Breast epithelium (tissue), 4 donors: ENCODE data around the gene SLC36A1. TPM values are rescaled to one million over a fixed set of nuclear protein-coding genes. Genes with fewer than 3 reads are reported as not detected.

Experiments used
- DNase-seq, 2 donors: peaks; one replicate each; pipeline ENCODE4 v3.0.0-alpha.2; 2019; ENCODE audit warnings: low spot score in 2 of 2
- H3K27ac ChIP-seq, 2 donors: fragments of 200-600 bp; sonication (generic) in 1 of 2; one replicate each; pipeline ENCODE4 v1.5.1; 2016 to 2019; ENCODE audit warnings: mild to moderate bottlenecking in 1 of 2
- H3K27me3 ChIP-seq, 2 donors: fragments of 200-600 bp; sonication (generic) in 1 of 2; one replicate each; pipeline versions ENCODE4 v1.5.1 to v1.6.0; 2017 to 2019; ENCODE audit warnings: control low read depth in 1 of 2, mild to moderate bottlenecking in 1 of 2
- H3K36me3 ChIP-seq: fragments of 200-600 bp; one replicate; pipeline ENCODE4 v1.5.1; 2019
- H3K4me1 ChIP-seq, 2 donors: fragments of 200-600 bp; sonication (generic); one replicate each; pipeline ENCODE4 v1.5.1; 2016 to 2019; ENCODE audit warnings: control low read depth in 1 of 2
- H3K4me3 ChIP-seq, 3 donors: fragments of 200-600 bp; sonication (generic); 1 replicate in 2 of 3; 2 replicates in 1 of 3; pipeline ENCODE4 v1.5.1; 2016 to 2019; ENCODE audit warnings: mild to moderate bottlenecking in 3 of 3, moderate library complexity in 2 of 3
- H3K9me3 ChIP-seq, 2 donors: fragments of 200-600 bp; sonication (generic) in 1 of 2; one replicate each; pipeline ENCODE4 v1.5.1; 2016 to 2019; ENCODE audit warnings: control low read depth in 1 of 2
- POLR2A ChIP-seq: fragments of 450-650 bp; IDR thresholded peaks from one replicate; pipeline ENCODE4 v1.6.1; 2016; ENCODE audit warnings: antibody characterized with exemption, mild to moderate bottlenecking, moderate library complexity
- POLR2AphosphoS5 ChIP-seq, 3 donors: sonication (generic); formaldehyde crosslinking; IDR thresholded peaks; one replicate each; pipeline ENCODE4 v1.6.1; 2017; ENCODE audit warnings: antibody characterized with exemption in 3 of 3
- intact Hi-C: fragments of 100-400 bp; cut with DNase I; formaldehyde crosslinking; loops from one replicate; pipeline ENCODE4 v1.15.1; 2023; ENCODE audit warnings: low total_unique reads
- total RNA-seq, 3 donors: library from RNA; depleted of rRNA; stranded (reverse); fragments of >200 nt; gene quantifications; one replicate each; pipeline ENCODE4 v1.1.0, GENCODE V29; 2016
- TF ChIP-seq, protein P1 (sequence below), 3 donors: fragments of 450-650 bp; IDR thresholded peaks; one replicate each; pipeline ENCODE4 v1.5.1; 2016 to 2017; ENCODE audit warnings: antibody characterized with exemption in 3 of 3, mild to moderate bottlenecking in 3 of 3, moderate library complexity in 3 of 3

Gene SLC36A1
- total RNA-seq: 10 to 100 TPM; 10.8 to 14.1 (median 11.4) TPM

DNA sequence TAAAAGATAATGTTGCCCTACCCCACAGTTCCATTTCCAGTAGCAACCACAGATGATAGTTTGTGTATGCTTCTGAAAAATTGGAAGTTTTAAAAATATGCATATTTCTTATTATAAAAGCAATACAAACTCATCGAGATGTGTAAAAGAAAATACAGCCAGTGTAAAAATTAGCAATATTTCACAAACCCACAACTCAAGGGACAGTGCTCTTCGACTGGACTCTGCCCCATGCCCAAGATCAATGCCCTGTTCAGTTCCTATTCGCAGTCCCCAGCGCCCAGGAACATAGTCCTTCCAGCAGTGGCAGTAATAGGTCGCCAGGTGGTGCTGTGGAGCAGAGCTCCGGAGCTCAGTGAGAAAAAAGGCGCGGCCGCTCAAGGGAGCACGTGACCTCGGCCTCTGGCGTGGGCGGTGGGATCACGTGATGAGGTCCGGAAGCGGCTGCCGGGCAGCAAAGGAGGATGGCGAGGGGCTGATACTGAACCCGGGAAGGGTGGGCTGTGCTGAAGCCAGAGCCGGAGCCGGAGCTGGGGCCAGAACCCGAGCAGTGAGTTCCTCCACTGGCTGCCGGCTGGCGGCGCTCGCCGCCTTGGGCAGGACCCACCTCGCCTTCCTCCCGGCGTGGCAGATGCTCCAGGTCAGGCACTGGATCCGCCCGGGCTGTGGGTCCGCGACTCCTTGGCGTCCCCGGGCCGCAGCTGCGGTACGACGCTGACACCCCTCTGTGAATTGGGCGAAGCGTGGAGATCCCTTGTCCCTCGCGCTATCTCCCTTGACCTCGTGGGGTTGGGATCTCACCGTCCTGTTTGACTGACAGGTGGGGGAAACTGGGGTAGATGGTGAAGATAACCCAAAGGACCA lies at the start of gene SLC36A1:
Gene SLC36A1, plus strand, starts transcription at position 430 of the 864 bp plus-strand sequence. CDS start 11,190 bp downstream, outside the sequence.
- peak; percentile 90 to 92 for DNase-seq
- H3K36me3 ChIP-seq: no peaks in the 10 kb centered on the region
- H3K27ac ChIP-seq: peak within 1 kb of the TSS; percentile 65 to 67
- no peaks in the 10 kb centered on the region for H3K4me1 ChIP-seq
- intact Hi-C loops: loop anchor here (5.0 to 10.0 kb wide), 2 partner anchors 47 to 210 kb away; no protein-coding TSS in a partner anchor
- H3K4me3 ChIP-seq: peak within 1 kb of the TSS; percentile 61 to 71 (median 65)
- TF ChIP-seq, protein P1, sequence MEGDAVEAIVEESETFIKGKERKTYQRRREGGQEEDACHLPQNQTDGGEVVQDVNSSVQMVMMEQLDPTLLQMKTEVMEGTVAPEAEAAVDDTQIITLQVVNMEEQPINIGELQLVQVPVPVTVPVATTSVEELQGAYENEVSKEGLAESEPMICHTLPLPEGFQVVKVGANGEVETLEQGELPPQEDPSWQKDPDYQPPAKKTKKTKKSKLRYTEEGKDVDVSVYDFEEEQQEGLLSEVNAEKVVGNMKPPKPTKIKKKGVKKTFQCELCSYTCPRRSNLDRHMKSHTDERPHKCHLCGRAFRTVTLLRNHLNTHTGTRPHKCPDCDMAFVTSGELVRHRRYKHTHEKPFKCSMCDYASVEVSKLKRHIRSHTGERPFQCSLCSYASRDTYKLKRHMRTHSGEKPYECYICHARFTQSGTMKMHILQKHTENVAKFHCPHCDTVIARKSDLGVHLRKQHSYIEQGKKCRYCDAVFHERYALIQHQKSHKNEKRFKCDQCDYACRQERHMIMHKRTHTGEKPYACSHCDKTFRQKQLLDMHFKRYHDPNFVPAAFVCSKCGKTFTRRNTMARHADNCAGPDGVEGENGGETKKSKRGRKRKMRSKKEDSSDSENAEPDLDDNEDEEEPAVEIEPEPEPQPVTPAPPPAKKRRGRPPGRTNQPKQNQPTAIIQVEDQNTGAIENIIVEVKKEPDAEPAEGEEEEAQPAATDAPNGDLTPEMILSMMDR (IDR thresholded peaks at IDR 0.05): peak; percentile 92 to 95 (median 93)
- TF ChIP-seq POLR2AphosphoS5 (IDR thresholded peaks at IDR 0.05): peak; percentile 64 to 79 (median 71)
- TF ChIP-seq POLR2A: no peak
- no peaks in the 10 kb centered on the region for H3K9me3 ChIP-seq
- no peaks in the 10 kb centered on the region for H3K27me3 ChIP-seq

DNA sequence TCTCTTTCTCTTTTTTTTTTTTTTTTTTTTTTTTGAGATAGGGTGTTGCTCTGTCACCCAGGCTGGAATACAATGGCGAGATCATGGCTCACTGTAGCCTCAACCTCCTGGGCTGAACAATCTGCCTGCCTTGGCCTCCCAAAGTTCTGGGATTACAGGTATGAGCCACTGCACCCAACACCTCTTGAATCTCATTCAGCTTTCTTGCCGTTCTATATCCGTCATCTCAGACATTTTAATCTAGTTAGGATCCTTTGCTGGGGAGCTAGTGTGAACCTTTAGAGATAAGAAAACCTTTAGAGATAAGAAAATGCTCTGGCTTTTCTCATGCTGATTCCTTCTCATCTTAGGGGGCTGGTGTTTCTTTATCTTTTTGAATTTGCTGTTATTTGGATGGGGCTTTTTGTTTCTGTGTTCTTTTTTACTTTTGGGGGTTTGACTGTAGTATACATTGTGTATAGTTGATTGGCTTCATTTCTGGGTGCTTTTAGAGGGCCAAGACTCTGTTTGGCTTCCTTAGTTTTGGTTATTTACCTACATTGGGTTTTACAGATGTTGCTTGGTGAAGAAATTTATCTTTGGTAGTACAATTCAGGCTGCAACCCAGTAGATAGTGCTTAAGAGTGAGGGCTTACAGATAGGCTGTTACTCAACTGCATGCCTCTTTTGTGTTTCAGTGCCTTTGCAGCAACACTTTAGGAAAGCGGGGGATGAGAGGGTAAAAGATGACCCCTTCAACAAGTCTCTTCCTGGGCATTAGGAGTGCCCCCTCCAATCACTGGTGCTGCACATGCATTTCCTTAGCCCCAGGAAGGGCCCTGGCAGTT lies 41.9 kb upstream of the SLC36A1 start:
- no peak overlapping the region for H3K27ac ChIP-seq
- no peak overlapping the region for H3K4me3 ChIP-seq
- DNase-seq: no peak
- intact Hi-C loops: no loop called here
- TF ChIP-seq, protein P1 (IDR thresholded peaks at IDR 0.05): no peak
- no peaks in the 10 kb centered on the region for H3K36me3 ChIP-seq
- H3K27me3 ChIP-seq: no peaks in the 10 kb centered on the region
- no peaks in the 10 kb centered on the region for H3K9me3 ChIP-seq
- H3K4me1 ChIP-seq: no peaks in the 10 kb centered on the region

DNA sequence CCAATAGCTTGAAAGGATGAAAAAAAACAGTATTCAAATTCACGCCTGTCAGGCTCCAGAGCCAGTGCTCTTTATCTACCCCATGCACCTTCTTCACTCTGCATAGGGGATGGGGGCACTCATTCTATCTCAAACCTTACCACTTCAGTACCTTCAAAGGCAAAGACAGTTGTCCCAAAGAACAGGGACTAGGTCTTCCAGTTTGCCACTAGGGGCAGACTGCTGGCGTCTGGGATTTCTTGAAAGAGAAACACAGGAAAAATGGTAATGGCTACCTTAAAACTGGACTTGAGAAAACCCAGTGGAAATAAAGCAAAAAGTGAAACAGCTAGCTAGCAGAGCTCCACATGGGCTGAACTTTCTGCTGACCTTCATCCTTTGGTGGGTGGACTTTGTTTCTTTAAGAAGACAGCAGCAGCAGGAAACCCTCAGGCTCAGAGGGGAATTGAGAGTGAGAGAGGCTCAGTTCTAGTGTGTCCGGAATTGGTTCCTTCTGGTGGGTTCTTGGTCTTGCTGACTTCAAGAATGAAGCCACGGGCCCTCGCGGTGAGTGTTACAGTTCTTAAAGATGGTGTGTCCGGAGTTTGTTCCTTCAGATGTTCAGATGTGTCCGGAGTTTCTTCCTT lies 41.0 kb upstream of the SLC36A1 start:
- H3K27me3 ChIP-seq: no peaks in the 10 kb centered on the region
- no peaks in the 10 kb centered on the region for H3K36me3 ChIP-seq
- TF ChIP-seq POLR2A: no peak
- TF ChIP-seq, protein P1 (IDR thresholded peaks at IDR 0.05): no peak
- no peak for TF ChIP-seq POLR2AphosphoS5 (IDR thresholded peaks at IDR 0.05)
- no peak overlapping the region for H3K27ac ChIP-seq
- H3K4me1 ChIP-seq: no peaks in the 10 kb centered on the region
- no peak overlapping the region for H3K4me3 ChIP-seq
- intact Hi-C loops: no loop called here
- no peaks in the 10 kb centered on the region for H3K9me3 ChIP-seq
- DNase-seq: no peak

DNA sequence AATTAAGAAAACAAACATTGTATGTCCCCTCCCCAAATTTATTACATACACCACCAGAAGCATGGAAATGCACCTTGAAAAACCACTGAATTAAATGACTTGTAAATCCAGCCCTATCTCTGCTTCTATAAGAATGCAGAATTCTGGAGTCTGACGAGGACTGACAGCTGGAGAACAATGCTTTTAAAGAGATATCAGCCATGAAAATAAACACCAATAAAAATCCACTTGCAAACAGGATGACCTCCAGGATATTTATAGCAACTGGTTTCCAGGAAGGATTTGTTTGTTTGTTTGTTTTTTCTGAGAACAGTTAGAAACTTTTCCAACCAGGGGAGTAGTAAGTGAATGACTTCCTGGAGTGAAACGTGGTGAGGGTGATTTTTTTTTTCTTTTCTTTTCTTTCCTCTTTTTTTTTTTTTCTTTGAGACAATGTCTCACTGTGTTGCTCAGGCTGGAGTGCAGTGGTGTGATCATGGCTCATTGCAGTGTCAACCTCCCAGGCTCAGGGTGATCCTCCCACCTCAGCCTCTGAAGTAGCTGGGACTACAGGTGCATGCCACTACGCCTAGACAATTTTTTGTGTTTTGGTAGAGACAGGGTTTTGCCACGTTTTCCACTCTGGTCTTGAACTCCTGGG lies 38.7 kb upstream of the SLC36A1 start:
- no peak overlapping the region for H3K27ac ChIP-seq
- no peaks in the 10 kb centered on the region for H3K36me3 ChIP-seq
- TF ChIP-seq, protein P1 (IDR thresholded peaks at IDR 0.05): no peak
- TF ChIP-seq POLR2AphosphoS5 (IDR thresholded peaks at IDR 0.05): no peak
- TF ChIP-seq POLR2A: no peak
- no peak for DNase-seq
- H3K4me1 ChIP-seq: no peaks in the 10 kb centered on the region
- H3K4me3 ChIP-seq: no peak overlapping the region
- H3K9me3 ChIP-seq: no peaks in the 10 kb centered on the region
- intact Hi-C loops: no loop called here
- H3K27me3 ChIP-seq: no peaks in the 10 kb centered on the region
